GM23248 (cell line): ENCODE results near the gene AK9. TPM values are rescaled to one million over a fixed set of nuclear protein-coding genes. Genes with fewer than 3 reads are reported as not detected.

Experiments
- DNase-seq: peaks from one replicate; pipeline ENCODE4 v3.0.0-alpha.2; 2015
- H2AFZ ChIP-seq: fragments of 200-600 bp; sonication (generic); 2 replicates; pipeline ENCODE4 v1.6.1; 2016; ENCODE audit warnings: antibody characterized with exemption
- H3F3A ChIP-seq: fragments of 200-600 bp; sonication (generic); 2 replicates; pipeline ENCODE4 v1.6.1; 2016; ENCODE audit warnings: mild to moderate bottlenecking, antibody characterized with exemption, mixed run types; ENCODE audit not compliant: insufficient read depth
- H3K27ac ChIP-seq: fragments of 200-600 bp; sonication (generic); 2 replicates; pipeline ENCODE4 v1.5.1; 2016; ENCODE audit warnings: mild to moderate bottlenecking
- H3K27me3 ChIP-seq: fragments of 200-600 bp; sonication (generic); replicated peaks from 2 replicates; pipeline ENCODE4 v1.6.1; 2016; ENCODE audit warnings: mild to moderate bottlenecking; ENCODE audit not compliant: insufficient read depth
- H3K36me3 ChIP-seq: fragments of 200-600 bp; sonication (generic); 2 replicates; pipeline ENCODE4 v1.6.1; 2016; ENCODE audit warnings: low read depth, mild to moderate bottlenecking
- H3K4me1 ChIP-seq: fragments of 200-600 bp; sonication (generic); 2 replicates; pipeline ENCODE4 v1.6.1; 2016; ENCODE audit warnings: mild to moderate bottlenecking; ENCODE audit not compliant: insufficient read depth
- H3K4me2 ChIP-seq: fragments of 200-600 bp; sonication (generic); one replicate; pipeline ENCODE4 v1.6.1; 2016; ENCODE audit warnings: mild to moderate bottlenecking; ENCODE audit not compliant: unreplicated experiment
- H3K4me3 ChIP-seq: fragments of 200-600 bp; sonication (generic); 2 replicates; pipeline ENCODE4 v1.5.1; 2016; ENCODE audit warnings: mild to moderate bottlenecking
- H3K79me2 ChIP-seq: fragments of 200-600 bp; sonication (generic); 2 replicates; pipeline ENCODE4 v1.6.1; 2016; ENCODE audit warnings: mild to moderate bottlenecking; ENCODE audit not compliant: insufficient read depth
- H3K9ac ChIP-seq: fragments of 200-600 bp; sonication (generic); 2 replicates; pipeline ENCODE4 v1.6.1; 2016; ENCODE audit warnings: mild to moderate bottlenecking
- H3K9me2 ChIP-seq: fragments of 200-600 bp; sonication (generic); 2 replicates; pipeline ENCODE4 v1.6.1; 2016; ENCODE audit warnings: mixed run types, mild to moderate bottlenecking, moderate library complexity; ENCODE audit not compliant: insufficient read depth
- H3K9me3 ChIP-seq: fragments of 200-600 bp; sonication (generic); one replicate; pipeline ENCODE4 v1.6.1; 2017; ENCODE audit warnings: low read depth
- H4K20me1 ChIP-seq: fragments of 200-600 bp; sonication (generic); 2 replicates; pipeline ENCODE4 v1.6.0; 2016; ENCODE audit not compliant: insufficient read depth
- EZH2 ChIP-seq: fragments of 200-600 bp; sonication (generic); IDR thresholded peaks from 2 replicates; pipeline ENCODE4 v1.6.1; 2018; ENCODE audit warnings: antibody characterized with exemption, mild to moderate bottlenecking; ENCODE audit not compliant: insufficient read depth, poor library complexity, severe bottlenecking
- EZH2phosphoT487 ChIP-seq: fragments of 200-600 bp; sonication (generic); IDR thresholded peaks from 2 replicates; pipeline ENCODE4 v1.6.1; 2018; ENCODE audit warnings: antibody characterized with exemption, moderate library complexity, mild to moderate bottlenecking, low read depth; ENCODE audit not compliant: insufficient read depth
- WGBS, 2 experiments: methylation state at CpG; one replicate each; pipeline ENCODE4 v1.1.6; 2015 to 2017; ENCODE audit warnings: low lambda C conversion rate in 2 of 2, low coverage in 1 of 2; ENCODE audit errors: missing lambda C conversion rate in 2 of 2; 5-methylcytosine and 5-hydroxymethylcytosine counted together
- in situ Hi-C: fragments of 300-500 bp; cut with MboI; formaldehyde crosslinking; loops from 2 replicates; pipeline ENCODE4 v1.15.0; 2020
- polyA plus RNA-seq: library from polyadenylated mRNA; unstranded; fragments of >200 nt; fragmentation: Nextera tagmentation; extraction: Ambion mirVana; gene quantifications from 2 replicates; pipeline ENCODE4 v1.2.1, GENCODE V29; 2016
- total RNA-seq: library from RNA; depleted of rRNA; stranded (reverse); fragments of >200 nt; shearing (Covaris generic); gene quantifications from 2 replicates; pipeline ENCODE4 v1.2.3, GENCODE V29; 2014

Gene AK9
- total and polyA plus RNA-seq, 2 experiments from 2014 or later, result 3.6 to 7.2 TPM

- Histone ChIP-seq H3K9ac (no peak overlapping the region), H3F3A (0 out of 2 replicates have a peak, but pooled peaks cover 4% of the 10 kb centered on the region), H3K4me1 (no peaks in the 10 kb centered on the region), H3K4me2 (no peak overlapping the region), H3K27ac (no peak overlapping the region), H3K9me3 (no peaks in the 10 kb centered on the region), H4K20me1 (no peaks in the 10 kb centered on the region), H3K79me2 (no peaks in the 10 kb centered on the region), H2AFZ (no peak overlapping the region), H3K27me3 (no peaks in the 10 kb centered on the region), H3K4me3 (no peak overlapping the region), H3K36me3 (peaks cover 9% of the 10 kb centered on the region; the same call in 1 of the 2 replicates), H3K9me2 (no peaks in the 10 kb centered on the region)
- WGBS, 2 experiments, result 89 to 93% methylated on average over 8 of the region's 8 CpGs
- TF ChIP-seq EZH2phosphoT487, result no peak
- no peak for TF ChIP-seq EZH2
- no peak for DNase-seq
- in situ Hi-C loops, result no loop called here
These were observed 243.0 kb downstream of the AK9 start for GRCh38 chr6:109447878-109448555.

- Histone ChIP-seq H3K4me3 (no peak overlapping the region), H3K9me3 (no peaks in the 10 kb centered on the region), H3K9me2 (no peaks in the 10 kb centered on the region), H4K20me1 (no peaks in the 10 kb centered on the region), H2AFZ (no peak overlapping the region), H3K27ac (no peak overlapping the region), H3K27me3 (no peaks in the 10 kb centered on the region), H3K4me2 (no peak overlapping the region), H3K4me1 (no peaks in the 10 kb centered on the region), H3F3A (0 out of 2 replicates have a peak, but pooled peaks cover 4% of the 10 kb centered on the region), H3K36me3 (peaks cover 7% of the 10 kb centered on the region; the same call in 1 of the 2 replicates), H3K9ac (no peak overlapping the region), H3K79me2 (no peaks in the 10 kb centered on the region)
- WGBS, 2 experiments, result 97 to 98% methylated on average over 10 of the region's 10 CpGs
- in situ Hi-C loops, result no loop called here
- DNase-seq, result no peak
- TF ChIP-seq EZH2phosphoT487, result no peak
- no peak for TF ChIP-seq EZH2
These were observed 243.9 kb downstream of the AK9 start for GRCh38 chr6:109447087-109447486.

- in situ Hi-C loops, result no loop called here
These were observed 244.5 kb downstream of the AK9 start for GRCh38 chr6:109446541-109446940.

GRCh38 chr6:109446072-109446471 is 244.9 kb downstream of the AK9 start:
- in situ Hi-C loops, result no loop called here
- DNase-seq, result no peak
- Histone ChIP-seq H3K9me3 (no peaks in the 10 kb centered on the region), H3K36me3 (peaks cover 2% of the 10 kb centered on the region; the same call in 1 of the 2 replicates), H3K4me3 (no peak overlapping the region), H4K20me1 (no peaks in the 10 kb centered on the region), H3K9ac (no peak overlapping the region), H3K9me2 (no peaks in the 10 kb centered on the region), H3K27me3 (no peaks in the 10 kb centered on the region), H3K4me2 (no peak overlapping the region), H3K4me1 (peaks cover 4% of the 10 kb centered on the region; the same call in 1 of the 2 replicates), H3K27ac (no peak overlapping the region), H2AFZ (no peak overlapping the region), H3F3A (0 out of 2 replicates have a peak, but pooled peaks cover 4% of the 10 kb centered on the region), H3K79me2 (no peaks in the 10 kb centered on the region)
- 86 to 91% methylated on average over 13 to 15 of the region's 15 CpGs for WGBS, 2 experiments
- TF ChIP-seq EZH2phosphoT487 (no peak), EZH2 (no peak)

More at GRCh38 chr6:109446541-109446940, 244.5 kb downstream of the AK9 start:
- Histone ChIP-seq H3K4me1 (peaks cover 3% of the 10 kb centered on the region; the same call in 1 of the 2 replicates), H3K27me3 (no peaks in the 10 kb centered on the region), H4K20me1 (no peaks in the 10 kb centered on the region), H3K27ac (no peak overlapping the region), H3K9me2 (no peaks in the 10 kb centered on the region), H3K9me3 (no peaks in the 10 kb centered on the region), H3K36me3 (peaks cover 2% of the 10 kb centered on the region; the same call in 1 of the 2 replicates), H3K4me3 (no peak overlapping the region), H3F3A (0 out of 2 replicates have a peak, but pooled peaks cover 4% of the 10 kb centered on the region), H3K4me2 (no peak overlapping the region), H3K9ac (no peak overlapping the region), H2AFZ (no peak overlapping the region), H3K79me2 (no peaks in the 10 kb centered on the region)
- no peak for TF ChIP-seq EZH2phosphoT487
- no peak for TF ChIP-seq EZH2
- WGBS, 2 experiments, result 82 to 84% methylated on average over 8 of the region's 8 CpGs
- DNase-seq, result no peak
